Measurements from ENCODE around the gene AKAP13.

AKAP13 gene

GRCh38 chr15:85762039-85762755 is 381.8 kb downstream of the AKAP13 start:
- DNase-seq = no peak

- no peak for DNase-seq
Observed at GRCh38 chr15:85762756-85763127, 382.3 kb downstream of the AKAP13 start.

- no peak for DNase-seq
Observed at GRCh38 chr15:85763157-85763556, 382.8 kb downstream of the AKAP13 start.

GRCh38 chr15:85763673-85764633 is 383.6 kb downstream of the AKAP13 start:
- DNase-seq = no peak

- peak in 1 of 2 experiments; percentile 38 for DNase-seq
Observed at GRCh38 chr15:85764649-85765277, 384.4 kb downstream of the AKAP13 start.

- DNase-seq = peak in 1 of 2 experiments; percentile 58
Observed at GRCh38 chr15:85766001-85766831, 385.8 kb downstream of the AKAP13 start.

- DNase-seq = no peak
Observed at GRCh38 chr15:85767785-85768529, 387.6 kb downstream of the AKAP13 start.

GRCh38 chr15:85768595-85769168 is 388.3 kb downstream of the AKAP13 start:
- no peak for DNase-seq

GRCh38 chr15:85769182-85769900 is 388.9 kb downstream of the AKAP13 start:
- no peak for DNase-seq

- no peak for DNase-seq
Observed at GRCh38 chr15:85770096-85771041, 390.0 kb downstream of the AKAP13 start.

GRCh38 chr15:85771271-85771670 is 390.9 kb downstream of the AKAP13 start:
- DNase-seq = no peak

GRCh38 chr15:85771781-85772445 is 391.5 kb downstream of the AKAP13 start:
- no peak for DNase-seq

GRCh38 chr15:85772668-85773067 is 392.3 kb downstream of the AKAP13 start:
- DNase-seq = no peak

GRCh38 chr15:85773249-85773648 is 392.8 kb downstream of the AKAP13 start:
- DNase-seq = no peak

GRCh38 chr15:85773970-85774369 is 393.6 kb downstream of the AKAP13 start:
- no peak for DNase-seq

- no peak for DNase-seq
Observed at GRCh38 chr15:85777250-85778106, 397.1 kb downstream of the AKAP13 start.

- DNase-seq = peak; percentile 42 to 74
Observed at GRCh38 chr15:85778107-85778776, 397.8 kb downstream of the AKAP13 start.
